NCI-H524 treated with DMSO at 0.1 percent for 48 hours (cell line): ENCODE results near the gene SHTN1.

Experiments
- DNase-seq: peaks from one replicate; lab custom pipeline; 2025; lab: John Stamatoyannopoulos, UW

The SHTN1 gene

GRCh38 chr10:117005026-117005526, at the start of gene SHTN1:
Gene SHTN1, minus strand, starts transcription at chr10:117005187. Its CDS starts 108 bp downstream, at chr10:117005079.
- no peak for DNase-seq

- DNase-seq, result no peak
These were observed 48.5 kb upstream of the SHTN1 start for GRCh38 chr10:117053482-117053881.

GRCh38 chr10:117047947-117048346, 43.0 kb upstream of the SHTN1 start:
- no peak for DNase-seq

- DNase-seq, result no peak
These were observed 11.3 kb upstream of the SHTN1 start for GRCh38 chr10:117016266-117016665.

- no peak for DNase-seq
These were observed 9.8 kb upstream of the SHTN1 start for GRCh38 chr10:117014835-117015234.

GRCh38 chr10:117007080-117007479, 2.1 kb upstream of the SHTN1 start:
- no peak for DNase-seq

- DNase-seq, result no peak
These were observed 604 bp upstream of the SHTN1 start for GRCh38 chr10:117005527-117006055.

- DNase-seq, result no peak
These were observed 561 bp downstream of the SHTN1 start for GRCh38 chr10:117004227-117005025.

GRCh38 chr10:117003336-117003735, 1.7 kb downstream of the SHTN1 start:
- DNase-seq, result no peak

GRCh38 chr10:117002206-117002605, 2.8 kb downstream of the SHTN1 start:
- DNase-seq, result no peak

GRCh38 chr10:117001144-117001543, 3.8 kb downstream of the SHTN1 start:
- DNase-seq, result no peak

- no peak for DNase-seq
These were observed 4.4 kb downstream of the SHTN1 start for GRCh38 chr10:117000580-117000979.

- DNase-seq, result no peak
These were observed 6.8 kb downstream of the SHTN1 start for GRCh38 chr10:116998172-116998571.

- DNase-seq, result no peak
These were observed 8.0 kb downstream of the SHTN1 start for GRCh38 chr10:116997015-116997414.

GRCh38 chr10:116995648-116996047, 9.3 kb downstream of the SHTN1 start:
- DNase-seq, result no peak

- DNase-seq, result no peak
These were observed 10.7 kb downstream of the SHTN1 start for GRCh38 chr10:116994113-116994890.

GRCh38 chr10:116993610-116994009, 11.4 kb downstream of the SHTN1 start:
- DNase-seq, result no peak

- DNase-seq, result no peak
These were observed 12.8 kb downstream of the SHTN1 start for GRCh38 chr10:116992183-116992582.

GRCh38 chr10:116990276-116990800, 14.6 kb downstream of the SHTN1 start:
- no peak for DNase-seq

GRCh38 chr10:116989439-116989838, 15.5 kb downstream of the SHTN1 start:
- no peak for DNase-seq

GRCh38 chr10:116988311-116988710, 16.7 kb downstream of the SHTN1 start:
- no peak for DNase-seq

- no peak for DNase-seq
These were observed 19.4 kb downstream of the SHTN1 start for GRCh38 chr10:116985611-116986010.
